WI38 (cell line): ENCODE measurements around the gene NCKAP1.

Experiments used
- H3K4me3 ChIP-seq: 2 replicates; pipeline ENCODE4 v1.5.1; 2011; ENCODE audit warnings: low read depth, mild to moderate bottlenecking, control low read depth, low read length
- TF ChIP-seq, protein P1 (sequence below): IDR thresholded peaks from 2 replicates; pipeline ENCODE4 v1.5.1; 2012; ENCODE audit warnings: low read depth, mild to moderate bottlenecking, control low read depth, low read length

Gene NCKAP1

DNA sequence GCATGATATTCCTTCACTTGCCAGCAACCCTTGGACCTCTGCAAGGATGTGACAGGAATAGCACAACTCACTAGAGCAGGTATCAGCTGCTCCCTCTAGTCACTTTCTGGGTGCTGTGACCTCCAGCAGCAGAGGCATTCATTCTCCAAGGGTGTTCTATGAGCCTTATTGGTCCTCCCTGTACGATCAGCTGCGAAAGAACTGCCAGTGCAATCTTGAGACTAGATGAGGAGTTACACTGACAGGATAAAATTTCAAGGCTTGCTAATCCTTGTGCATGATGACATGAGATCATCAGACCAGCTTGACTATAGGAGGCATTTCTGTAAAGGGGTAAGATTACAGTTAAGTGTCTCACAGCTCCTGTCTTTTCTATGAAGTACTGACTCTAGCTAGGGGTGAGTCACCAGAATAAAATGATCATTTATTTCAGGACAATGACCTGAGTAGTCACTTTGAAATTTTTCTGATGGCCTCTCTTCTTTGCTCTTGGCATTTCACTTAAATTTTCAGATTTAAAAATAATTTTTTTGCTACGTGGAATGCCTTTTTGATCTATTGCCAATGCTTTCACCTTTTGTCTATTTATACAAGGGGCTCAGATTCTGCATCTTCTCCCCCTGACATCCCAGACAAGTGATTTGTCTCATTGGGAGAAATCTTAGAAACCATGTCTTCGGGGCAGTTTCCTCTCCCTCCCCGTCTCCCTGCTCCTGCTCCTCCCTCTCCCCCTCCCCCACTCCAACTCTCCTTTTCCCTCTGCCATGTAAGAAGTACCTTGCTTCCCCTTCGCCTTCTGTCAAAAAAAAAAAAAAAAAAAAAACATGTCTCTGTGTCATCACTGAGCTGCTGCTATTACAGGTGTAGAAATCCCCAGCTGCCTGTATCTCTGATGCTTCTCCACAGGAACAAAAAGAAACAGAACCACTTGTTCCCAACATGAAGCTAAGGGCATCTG is 122.6 kb downstream of the NCKAP1 start:
- TF ChIP-seq, protein P1, sequence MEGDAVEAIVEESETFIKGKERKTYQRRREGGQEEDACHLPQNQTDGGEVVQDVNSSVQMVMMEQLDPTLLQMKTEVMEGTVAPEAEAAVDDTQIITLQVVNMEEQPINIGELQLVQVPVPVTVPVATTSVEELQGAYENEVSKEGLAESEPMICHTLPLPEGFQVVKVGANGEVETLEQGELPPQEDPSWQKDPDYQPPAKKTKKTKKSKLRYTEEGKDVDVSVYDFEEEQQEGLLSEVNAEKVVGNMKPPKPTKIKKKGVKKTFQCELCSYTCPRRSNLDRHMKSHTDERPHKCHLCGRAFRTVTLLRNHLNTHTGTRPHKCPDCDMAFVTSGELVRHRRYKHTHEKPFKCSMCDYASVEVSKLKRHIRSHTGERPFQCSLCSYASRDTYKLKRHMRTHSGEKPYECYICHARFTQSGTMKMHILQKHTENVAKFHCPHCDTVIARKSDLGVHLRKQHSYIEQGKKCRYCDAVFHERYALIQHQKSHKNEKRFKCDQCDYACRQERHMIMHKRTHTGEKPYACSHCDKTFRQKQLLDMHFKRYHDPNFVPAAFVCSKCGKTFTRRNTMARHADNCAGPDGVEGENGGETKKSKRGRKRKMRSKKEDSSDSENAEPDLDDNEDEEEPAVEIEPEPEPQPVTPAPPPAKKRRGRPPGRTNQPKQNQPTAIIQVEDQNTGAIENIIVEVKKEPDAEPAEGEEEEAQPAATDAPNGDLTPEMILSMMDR = no peak
- no peak overlapping the region for H3K4me3 ChIP-seq

DNA sequence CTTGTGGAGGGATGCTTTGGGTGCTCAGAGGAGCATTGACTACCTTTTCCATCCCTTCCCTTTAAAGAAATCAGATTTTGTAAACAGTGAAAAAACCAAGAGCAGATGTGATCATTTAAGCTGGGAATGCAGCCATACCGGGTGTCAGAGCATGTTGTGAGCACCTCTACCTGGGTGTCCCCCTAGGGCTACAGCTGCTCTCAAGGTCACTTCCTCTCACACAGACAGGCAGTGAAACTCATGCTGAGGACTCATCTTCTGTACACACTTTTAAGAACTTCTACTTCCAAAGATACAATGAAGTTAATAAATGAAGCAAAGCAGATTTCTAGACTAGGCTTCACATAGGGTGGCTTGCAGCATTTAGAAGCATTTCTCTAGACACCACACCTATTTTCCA is 123.4 kb downstream of the NCKAP1 start:
- no peak overlapping the region for H3K4me3 ChIP-seq
- TF ChIP-seq, protein P1 = no peak

- TF ChIP-seq, protein P1 = no peak
- H3K4me3 ChIP-seq = no peak overlapping the region
Measured at GRCh38 chr2:182913064-182913463, 125.2 kb downstream of the NCKAP1 start.

- no peak overlapping the region for H3K4me3 ChIP-seq
- TF ChIP-seq, protein P1 = no peak
Measured at GRCh38 chr2:182912518-182912915, 125.7 kb downstream of the NCKAP1 start.

DNA sequence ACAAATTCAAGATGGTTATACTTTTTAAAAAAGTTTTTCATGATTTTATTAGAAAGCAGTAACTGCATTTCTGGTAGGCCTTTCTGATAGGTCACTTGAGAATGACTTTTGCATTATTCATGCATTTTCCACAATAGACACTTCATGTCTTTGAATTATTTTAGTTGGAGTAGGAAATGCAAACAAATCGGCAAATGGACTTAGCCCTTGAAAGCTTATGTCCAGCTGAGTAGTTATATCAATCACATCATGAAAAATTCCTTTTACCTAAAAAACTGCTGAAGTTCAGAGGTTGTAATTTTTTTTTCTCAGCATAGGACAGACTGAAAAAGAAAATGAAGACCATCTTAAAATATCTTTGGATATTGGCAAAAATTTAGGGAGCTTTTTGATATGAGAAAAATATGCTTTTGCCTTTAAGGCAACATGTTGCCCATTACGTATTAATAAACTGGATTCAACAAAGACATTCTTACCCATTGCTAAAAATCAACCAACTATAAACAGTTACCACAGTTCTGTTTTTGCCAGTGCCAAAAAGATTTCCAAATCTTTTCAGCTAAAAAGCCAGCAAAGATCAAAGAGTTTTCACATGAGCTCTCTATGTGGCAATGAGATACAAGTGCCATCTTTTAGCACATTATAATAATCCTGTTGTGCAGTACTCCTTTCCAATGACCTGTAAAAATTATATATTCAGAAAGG is 126.3 kb downstream of the NCKAP1 start:
- TF ChIP-seq, protein P1 = no peak
- H3K4me3 ChIP-seq = no peak overlapping the region

DNA sequence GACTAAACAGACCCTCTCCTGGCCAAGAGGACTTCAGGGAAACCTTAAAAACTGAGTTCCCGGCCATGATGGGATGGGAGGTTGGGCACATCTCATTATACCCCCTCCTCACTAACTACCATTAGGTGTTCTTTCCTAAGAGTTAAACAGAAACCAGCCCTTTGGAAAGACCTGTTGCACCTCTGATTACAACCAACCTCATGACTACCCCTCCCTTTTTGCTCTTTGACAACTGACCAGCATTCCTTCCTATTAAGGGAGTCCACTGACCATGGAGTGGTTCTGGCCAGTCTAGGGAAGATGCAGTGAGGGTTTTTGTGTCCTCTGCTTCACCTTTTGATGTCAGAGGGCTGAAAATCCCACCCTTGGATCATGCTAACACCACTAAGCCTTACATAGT is 127.3 kb downstream of the NCKAP1 start:
- no peak overlapping the region for H3K4me3 ChIP-seq
- TF ChIP-seq, protein P1 = no peak
